ENCODE data around the gene BMPR1A. TPM values are rescaled to one million over a fixed set of nuclear protein-coding genes. Genes with fewer than 3 reads are reported as not detected.

Gene BMPR1A
- total RNA-seq, 6 experiments from 2014 or later = 41.9 to 50.5 (median 46.6) TPM

DNA sequence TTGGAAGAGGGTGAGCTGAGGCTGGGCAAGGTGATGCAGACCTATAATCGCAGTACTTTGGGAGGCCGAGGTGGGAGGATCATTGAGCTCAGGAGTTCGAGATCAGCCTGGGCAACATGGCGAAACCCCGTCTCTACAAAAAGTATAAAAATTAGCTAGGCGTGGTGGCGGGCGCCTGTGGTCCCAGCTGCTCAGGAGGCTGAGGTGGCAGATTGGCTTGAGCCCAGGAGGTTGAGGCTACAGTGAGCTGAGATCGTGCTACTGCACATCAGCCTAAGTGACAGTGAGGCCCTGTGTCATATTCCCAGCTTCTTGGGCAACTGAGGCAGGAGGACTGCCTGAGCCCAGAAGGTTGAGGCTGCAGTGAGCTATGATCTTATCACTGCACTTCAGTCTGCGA, 13.6 kb downstream of the BMPR1A start:
- no peaks in the 10 kb centered on the region for H3K9me3 Mint-ChIP-seq
- H3K27ac Mint-ChIP-seq = no peak overlapping the region
- H3K4me3 Mint-ChIP-seq = no peak overlapping the region
- H3K4me1 Mint-ChIP-seq (ENCODE audit: low read depth) = peaks cover 51% of the 10 kb centered on the region
- H3K36me3 Mint-ChIP-seq (ENCODE audit: low read depth) = no peaks in the 10 kb centered on the region
- no peak for DNase-seq
- H3K27me3 Mint-ChIP-seq (ENCODE audit: insufficient read depth) = no peaks in the 10 kb centered on the region
- TF ChIP-seq, protein P1, sequence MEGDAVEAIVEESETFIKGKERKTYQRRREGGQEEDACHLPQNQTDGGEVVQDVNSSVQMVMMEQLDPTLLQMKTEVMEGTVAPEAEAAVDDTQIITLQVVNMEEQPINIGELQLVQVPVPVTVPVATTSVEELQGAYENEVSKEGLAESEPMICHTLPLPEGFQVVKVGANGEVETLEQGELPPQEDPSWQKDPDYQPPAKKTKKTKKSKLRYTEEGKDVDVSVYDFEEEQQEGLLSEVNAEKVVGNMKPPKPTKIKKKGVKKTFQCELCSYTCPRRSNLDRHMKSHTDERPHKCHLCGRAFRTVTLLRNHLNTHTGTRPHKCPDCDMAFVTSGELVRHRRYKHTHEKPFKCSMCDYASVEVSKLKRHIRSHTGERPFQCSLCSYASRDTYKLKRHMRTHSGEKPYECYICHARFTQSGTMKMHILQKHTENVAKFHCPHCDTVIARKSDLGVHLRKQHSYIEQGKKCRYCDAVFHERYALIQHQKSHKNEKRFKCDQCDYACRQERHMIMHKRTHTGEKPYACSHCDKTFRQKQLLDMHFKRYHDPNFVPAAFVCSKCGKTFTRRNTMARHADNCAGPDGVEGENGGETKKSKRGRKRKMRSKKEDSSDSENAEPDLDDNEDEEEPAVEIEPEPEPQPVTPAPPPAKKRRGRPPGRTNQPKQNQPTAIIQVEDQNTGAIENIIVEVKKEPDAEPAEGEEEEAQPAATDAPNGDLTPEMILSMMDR (IDR thresholded peaks at IDR 0.05) = no peak

DNA sequence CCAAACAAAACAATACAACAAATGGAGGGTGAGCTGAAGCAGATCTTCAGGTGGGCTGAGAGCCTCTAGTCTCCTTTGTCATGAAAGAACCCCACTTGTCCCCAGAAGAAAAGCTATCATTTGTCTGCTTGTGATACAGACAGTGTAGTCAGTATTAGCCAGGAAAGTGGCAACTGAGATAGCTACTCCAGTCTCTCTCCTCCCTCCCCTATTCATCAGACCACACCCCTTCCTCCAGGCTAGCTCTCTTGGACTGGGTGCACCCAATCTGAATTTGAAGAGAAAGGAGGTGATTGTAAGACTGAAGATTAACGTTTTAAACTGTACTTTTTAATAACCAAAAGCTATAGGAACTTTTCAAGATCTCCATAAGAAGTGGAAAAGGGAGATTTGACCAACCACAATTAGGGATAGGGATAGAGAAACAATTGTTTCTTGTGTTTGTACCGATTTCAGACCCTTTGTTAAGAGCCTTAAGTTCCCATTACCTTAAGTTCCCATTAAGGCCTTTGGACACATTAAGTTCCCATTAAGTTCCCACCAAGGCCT, 14.1 kb downstream of the BMPR1A start:
- Mint-ChIP-seq H3K9me3 (no peaks in the 10 kb centered on the region), H3K27ac (no peak overlapping the region), H3K4me1 (ENCODE audit: low read depth) (peaks cover 54% of the 10 kb centered on the region), H3K36me3 (ENCODE audit: low read depth) (no peaks in the 10 kb centered on the region), H3K4me3 (no peak overlapping the region), H3K27me3 (ENCODE audit: insufficient read depth) (no peaks in the 10 kb centered on the region)
- TF ChIP-seq, protein P1 (IDR thresholded peaks at IDR 0.05) = no peak
- no peak for DNase-seq

DNA sequence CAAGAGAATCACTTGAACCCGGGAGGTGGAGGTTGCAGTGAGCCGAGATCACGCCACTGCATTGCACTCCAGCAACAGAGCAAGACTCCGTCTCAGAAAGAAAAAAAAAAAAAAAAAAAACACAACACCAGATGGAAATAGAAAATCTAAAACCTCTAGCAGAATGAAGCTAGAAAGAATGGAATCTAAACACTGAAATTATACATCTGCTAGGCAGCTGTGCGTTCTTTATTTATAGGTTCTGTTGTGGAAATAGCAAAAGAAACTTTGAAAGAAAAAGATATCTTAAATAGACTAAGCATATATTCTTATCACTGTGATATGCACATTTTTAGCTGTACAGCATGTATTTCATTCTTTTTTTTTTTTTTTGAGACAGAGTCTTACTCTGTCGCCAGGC, 17.1 kb downstream of the BMPR1A start:
- Mint-ChIP-seq H3K27ac (no peak overlapping the region), H3K9me3 (no peaks in the 10 kb centered on the region), H3K36me3 (ENCODE audit: low read depth) (peaks cover 12% of the 10 kb centered on the region), H3K4me1 (ENCODE audit: low read depth) (peaks cover 70% of the 10 kb centered on the region), H3K27me3 (ENCODE audit: insufficient read depth) (no peaks in the 10 kb centered on the region; the same call in 1 of the 2 replicates), H3K4me3 (no peak overlapping the region)
- DNase-seq = no peak
- TF ChIP-seq, protein P1 (IDR thresholded peaks at IDR 0.05) = no peak

DNA sequence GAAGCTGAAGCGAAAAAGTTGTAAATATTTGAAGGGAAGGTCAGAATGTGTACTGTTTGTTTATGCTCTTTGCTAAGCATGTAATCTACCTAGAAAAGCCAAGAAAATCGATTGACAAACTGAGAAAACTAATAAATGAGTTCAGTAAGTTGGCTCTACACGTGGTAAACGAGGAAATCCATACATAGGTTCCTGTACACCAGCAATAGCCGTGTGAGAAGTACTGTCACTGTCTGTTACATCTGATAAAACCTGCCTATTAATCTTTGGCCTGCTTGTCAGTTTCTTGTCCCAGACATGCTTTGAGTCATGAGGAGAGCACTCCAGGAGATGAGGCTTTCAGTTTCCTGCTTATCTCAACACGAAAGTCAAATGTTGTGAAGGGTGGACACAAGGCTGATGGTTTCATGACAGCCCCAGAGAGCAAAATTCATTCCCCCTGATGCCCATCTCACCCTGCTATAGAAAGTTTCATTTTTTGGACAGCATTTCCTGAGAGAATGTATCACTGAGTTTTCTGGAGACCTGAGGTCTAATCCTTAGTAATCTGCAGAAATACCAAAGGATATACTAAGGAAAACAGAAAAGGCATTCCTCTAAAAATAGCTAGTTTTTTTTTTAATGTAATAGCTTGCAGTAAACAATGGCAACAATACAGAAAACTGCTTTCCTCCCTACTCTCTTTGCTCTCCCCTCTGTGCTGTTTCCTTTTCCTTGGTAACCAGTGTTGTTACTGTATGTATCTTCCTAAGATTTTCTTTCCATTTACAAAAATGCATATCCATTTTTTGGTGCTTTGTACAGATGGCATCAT, 18.8 kb downstream of the BMPR1A start:
- Mint-ChIP-seq H3K27me3 (ENCODE audit: insufficient read depth) (no peaks in the 10 kb centered on the region; the same call in 1 of the 2 replicates), H3K36me3 (ENCODE audit: low read depth) (peaks cover 15% of the 10 kb centered on the region), H3K9me3 (no peaks in the 10 kb centered on the region), H3K4me3 (peak overlapping the region; percentile 76), H3K27ac (peak overlapping the region; percentile 79), H3K4me1 (ENCODE audit: low read depth) (peaks cover 70% of the 10 kb centered on the region)
- DNase-seq = peak; percentile 48
- TF ChIP-seq, protein P1 (IDR thresholded peaks at IDR 0.05) = no peak

DNA sequence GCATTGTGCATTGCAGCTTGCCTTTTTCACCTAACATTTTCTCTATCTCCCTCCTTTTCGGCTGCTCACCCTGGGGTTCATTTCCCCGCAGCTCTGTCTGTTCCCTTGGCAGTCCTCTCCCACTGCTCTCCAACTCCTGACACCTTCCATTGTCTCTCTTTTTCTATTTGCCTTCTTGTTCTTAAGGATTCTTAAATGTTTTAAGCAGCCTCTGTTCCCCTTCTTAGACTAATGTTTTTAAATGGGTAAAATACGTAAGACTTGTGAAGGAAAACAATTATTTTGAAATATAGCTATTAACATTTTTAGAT, 19.4 kb downstream of the BMPR1A start:
- Mint-ChIP-seq H3K4me3 (peak overlapping the region; percentile 76), H3K27me3 (ENCODE audit: insufficient read depth) (no peaks in the 10 kb centered on the region; the same call in 1 of the 2 replicates), H3K9me3 (no peaks in the 10 kb centered on the region), H3K27ac (peak overlapping the region; percentile 79), H3K4me1 (ENCODE audit: low read depth) (peaks cover 68% of the 10 kb centered on the region), H3K36me3 (ENCODE audit: low read depth) (peaks cover 15% of the 10 kb centered on the region)
- no peak for DNase-seq
- TF ChIP-seq, protein P1 (IDR thresholded peaks at IDR 0.05) = no peak
